CD4-positive, alpha-beta T cell treated with Interleukin-4 for 1 hour (primary cell): Measurements from ENCODE around the gene ABI3.

ENCODE experiments used
- DNase-seq, 2 donors: peaks; one replicate each; pipeline ENCODE4 v3.0.0-alpha.2; 2020 to 2022

ABI3 gene

DNA sequence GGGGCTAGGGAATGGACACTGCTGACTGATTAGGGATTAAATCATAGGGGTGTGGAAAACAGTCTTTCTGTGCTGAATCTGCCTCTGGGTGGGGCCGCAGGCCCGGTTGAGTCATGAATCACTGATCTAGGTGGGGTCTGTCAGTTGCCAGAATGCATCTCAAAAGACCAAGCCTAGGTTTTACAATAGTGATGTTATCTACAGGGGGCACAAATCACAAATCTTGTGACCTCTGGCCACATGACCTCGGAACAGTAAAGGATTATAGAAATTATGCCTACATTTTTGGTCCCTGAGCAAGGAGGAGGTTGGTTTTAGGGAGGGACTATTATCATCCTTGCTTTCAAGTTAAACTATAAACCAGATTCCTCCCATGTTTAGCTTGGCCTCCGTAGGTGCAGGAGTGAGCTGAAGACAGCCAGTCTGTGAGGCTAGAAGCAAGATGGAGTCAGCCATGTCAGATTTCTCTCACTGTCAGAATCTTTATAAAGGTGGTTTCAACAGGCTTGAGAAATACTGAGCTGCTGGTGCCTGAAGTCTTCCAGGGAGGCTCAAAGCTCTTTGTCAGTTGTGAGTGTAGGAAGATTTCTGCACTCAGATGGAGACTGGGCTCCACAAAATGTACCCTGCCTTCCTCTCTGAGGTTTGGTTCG, 13.0 kb upstream of the ABI3 start:
- DNase-seq = no peak

DNA sequence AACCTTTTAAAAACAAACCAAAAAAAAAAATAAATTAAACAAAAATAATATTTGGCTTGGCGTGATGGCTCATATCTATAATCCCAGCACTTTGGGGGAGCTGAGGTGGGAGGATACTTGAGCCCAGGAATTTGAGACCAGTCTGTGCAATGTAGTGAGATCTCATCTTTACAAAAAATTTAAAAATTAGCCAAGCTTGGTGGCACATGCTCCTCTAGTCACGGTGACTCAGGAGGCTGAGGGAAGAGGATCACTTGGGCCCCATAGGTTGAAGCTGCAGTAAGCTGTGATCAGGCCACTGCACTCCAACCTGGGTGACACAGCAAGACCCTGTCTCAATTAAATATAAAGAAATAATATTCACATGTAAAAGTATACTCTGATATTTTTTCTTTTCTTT, 12.3 kb upstream of the ABI3 start:
- DNase-seq = no peak

DNA sequence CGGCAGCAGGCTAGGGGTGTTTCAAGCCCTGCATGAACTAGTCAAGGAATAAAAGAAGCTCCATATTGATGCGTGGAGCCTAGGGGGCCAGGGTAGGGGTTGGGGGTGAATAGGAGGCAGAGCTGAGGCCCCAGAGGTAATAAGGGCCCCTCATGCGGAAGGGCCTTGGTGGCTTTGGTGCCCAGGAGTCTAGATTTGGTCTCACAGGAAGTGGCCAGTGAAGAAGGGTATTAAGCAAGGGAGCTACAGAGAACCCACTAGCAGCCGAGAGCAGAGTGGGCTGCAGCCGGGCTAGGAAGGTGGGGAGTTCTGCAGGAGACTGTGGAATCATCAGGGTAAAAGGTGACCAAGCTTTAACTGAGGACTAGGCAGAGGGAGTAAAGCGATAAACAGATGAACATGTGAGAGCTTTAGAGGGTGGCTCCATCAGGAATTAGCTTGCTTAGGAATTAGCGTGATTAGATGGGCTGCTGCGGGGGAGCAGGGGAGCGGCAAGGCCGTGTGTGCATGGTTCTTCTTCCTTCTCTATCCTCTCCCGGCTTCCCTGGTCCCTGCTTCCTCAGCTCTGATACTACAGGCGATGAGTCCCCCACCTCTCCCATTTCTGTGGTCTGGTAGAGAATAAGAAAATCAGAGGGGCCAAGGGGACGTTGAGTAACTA, 10.0 kb upstream of the ABI3 start:
- DNase-seq = no peak

- no peak for DNase-seq
Measured at GRCh38 chr17:49201481-49201927, 9.0 kb upstream of the ABI3 start.

GRCh38 chr17:49203796-49204195, 6.7 kb upstream of the ABI3 start:
- DNase-seq = no peak

GRCh38 chr17:49204516-49204915, 6.0 kb upstream of the ABI3 start:
- DNase-seq = no peak

DNA sequence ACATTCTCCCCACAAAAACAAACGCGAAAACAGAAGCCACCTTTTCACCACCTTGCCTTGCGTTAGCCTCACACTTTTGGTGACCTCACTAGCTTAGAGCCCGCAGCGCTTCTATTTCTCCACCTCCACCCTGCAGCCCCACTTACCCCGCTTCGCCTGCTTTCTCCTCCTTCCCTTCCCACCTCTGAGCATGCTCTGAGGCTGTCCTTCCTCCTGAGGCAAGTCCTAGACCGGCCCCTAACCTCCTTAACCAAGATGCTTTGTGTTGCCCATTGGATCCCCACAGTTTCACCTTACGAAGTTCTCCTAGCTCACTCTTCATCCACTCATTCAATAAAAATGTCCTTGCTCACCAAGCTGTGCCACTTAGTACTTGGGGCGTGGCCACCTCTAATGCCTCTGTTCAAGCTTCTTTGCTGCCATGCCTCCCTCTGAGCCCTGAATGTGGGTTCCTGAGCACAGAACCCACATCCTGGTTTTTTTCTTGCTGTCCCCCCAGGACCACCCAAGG, 1.4 kb upstream of the ABI3 start:
- DNase-seq = no peak

DNA sequence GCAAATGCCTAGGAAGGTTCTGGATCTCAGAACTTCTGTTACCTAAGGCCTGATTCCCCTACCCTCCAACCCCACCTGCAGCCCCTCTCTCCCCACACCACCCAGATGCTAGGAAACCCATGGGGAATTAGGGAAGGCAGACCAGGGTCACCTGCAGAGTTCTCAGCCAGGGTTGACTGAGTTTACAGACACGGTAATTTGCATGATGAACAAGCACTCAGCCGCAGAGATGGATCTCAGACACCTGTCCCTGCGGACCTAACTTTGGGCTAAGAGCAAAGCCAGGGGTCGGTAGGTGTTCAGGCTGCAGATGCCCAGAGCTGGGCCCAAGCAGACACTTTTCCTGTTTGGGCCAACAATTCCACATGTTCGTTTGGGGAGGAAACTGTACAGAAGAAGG, 2.9 kb downstream of the ABI3 start:
- no peak for DNase-seq

DNA sequence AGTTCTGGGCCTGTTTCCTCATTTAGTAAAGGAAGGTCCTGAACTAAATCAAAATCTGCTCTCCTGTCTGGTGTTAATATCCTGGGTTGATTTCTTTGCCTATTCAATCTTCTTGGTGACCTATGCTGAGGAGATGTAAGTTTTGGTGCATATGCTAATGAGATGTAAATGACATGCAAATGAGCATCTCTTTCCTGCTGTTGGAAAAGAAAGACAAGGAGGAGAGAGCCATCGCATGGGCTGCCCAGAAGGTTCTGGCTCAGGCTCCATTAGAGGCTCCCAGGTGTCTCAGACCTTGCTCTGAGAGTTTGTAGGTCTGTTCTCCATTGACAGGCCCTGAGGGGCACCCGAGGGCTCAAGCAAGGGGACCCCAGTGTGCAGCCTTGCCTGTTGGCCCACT, 3.3 kb downstream of the ABI3 start:
- DNase-seq = no peak

- DNase-seq = no peak
Measured at GRCh38 chr17:49214676-49215360, 4.3 kb downstream of the ABI3 start.

GRCh38 chr17:49216482-49216881, 6.0 kb downstream of the ABI3 start:
- no peak for DNase-seq

GRCh38 chr17:49216953-49217650, 6.6 kb downstream of the ABI3 start:
- DNase-seq = peak in 1 of 2 donors; percentile 31

GRCh38 chr17:49217651-49218413, 7.3 kb downstream of the ABI3 start:
- peak; percentile 84 to 86 for DNase-seq

DNA sequence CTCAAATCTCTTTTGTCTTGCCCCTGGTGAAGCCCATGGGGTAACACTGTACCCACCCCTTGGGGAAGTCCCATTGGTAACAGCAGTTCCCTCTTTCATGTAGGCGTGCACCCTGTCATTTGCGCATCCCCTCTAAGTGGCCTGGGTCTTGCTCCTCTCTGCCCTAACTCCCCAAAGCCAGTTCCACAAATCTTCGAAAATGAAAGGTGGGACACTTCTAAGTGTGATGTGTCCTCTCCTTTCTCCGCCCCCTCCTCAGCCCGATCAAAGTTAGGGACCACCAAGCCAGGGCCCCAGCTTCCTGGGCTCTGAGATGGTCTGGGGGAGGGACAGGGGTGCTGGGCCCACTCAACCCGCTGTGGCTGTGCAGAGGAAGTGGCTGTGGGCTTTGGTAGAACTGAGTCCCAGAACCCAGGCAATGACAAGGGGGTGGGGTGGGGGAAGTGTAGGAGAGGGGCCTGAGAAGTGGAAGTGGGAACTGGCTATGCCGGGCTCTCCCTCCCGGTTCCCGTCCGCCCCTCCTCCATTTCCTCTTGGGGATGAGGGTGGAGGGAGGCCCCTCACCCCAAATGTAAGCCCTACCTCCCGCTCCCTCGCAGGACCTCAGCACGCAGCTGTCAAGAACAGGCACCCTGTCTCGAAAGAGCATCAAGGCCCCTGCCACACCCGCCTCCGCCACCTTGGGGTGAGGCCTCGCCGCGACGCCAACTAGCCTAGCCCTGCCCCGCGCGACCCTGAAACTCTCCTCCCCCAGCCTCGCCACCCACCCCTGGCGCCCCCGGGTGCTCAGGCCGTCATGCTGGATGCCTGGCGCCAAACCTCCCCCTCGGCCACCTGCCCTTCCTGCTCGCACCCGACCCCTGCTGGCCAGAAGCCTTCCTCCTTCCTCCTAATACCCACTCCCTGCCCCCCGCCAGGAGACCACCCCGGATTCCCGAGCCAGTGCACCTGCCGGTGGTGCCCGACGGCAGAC, 8.7 kb downstream of the ABI3 start:
- DNase-seq = peak; percentile 76 to 83

GRCh38 chr17:49219987-49220386, 9.5 kb downstream of the ABI3 start:
- DNase-seq = no peak

DNA sequence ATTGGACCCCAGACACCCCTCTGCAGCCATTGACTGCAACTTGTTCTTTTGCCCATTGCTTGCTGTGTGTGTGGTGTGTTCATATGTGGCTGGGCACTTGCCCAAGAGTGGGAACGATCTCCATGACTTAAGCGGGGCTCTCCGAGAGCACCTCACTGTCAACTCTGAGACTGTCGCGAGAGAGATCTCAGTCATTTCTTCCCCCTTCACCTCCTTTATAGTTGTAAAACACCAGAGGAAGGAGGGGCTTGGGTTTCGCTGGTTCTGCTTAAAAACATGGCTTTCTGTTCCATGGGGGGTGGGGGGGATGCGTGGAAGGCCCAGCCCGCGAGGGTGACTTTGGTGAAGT, 12.6 kb downstream of the ABI3 start:
- DNase-seq = no peak

- DNase-seq = peak; percentile 63 to 71
Measured at GRCh38 chr17:49223517-49224197, 13.2 kb downstream of the ABI3 start.

- DNase-seq = peak; percentile 35 to 58
Measured at GRCh38 chr17:49224198-49224996, 13.9 kb downstream of the ABI3 start.

DNA sequence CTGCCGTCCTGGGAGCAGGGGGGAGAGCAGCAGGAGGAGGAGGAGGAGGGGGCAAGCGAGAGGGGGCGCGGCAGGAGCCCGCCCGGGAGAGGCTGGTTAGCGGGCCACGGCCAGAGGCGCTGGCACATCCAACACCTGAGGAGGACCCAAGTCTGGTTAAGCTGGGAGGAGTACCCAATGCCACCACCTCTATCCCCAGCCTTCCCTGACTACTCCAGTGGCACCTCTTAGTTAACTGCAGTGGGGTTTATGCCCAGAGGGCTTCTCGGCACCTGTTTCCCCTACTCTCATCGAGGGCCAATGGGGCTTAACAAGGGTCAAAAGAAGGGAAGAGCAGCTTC, 14.5 kb downstream of the ABI3 start:
- DNase-seq = no peak
